Measurements from ENCODE around the gene TSBP1.

GRCh38 chr6:32397252-32397920, 25.7 kb upstream of the TSBP1 start:
- TF ChIP-seq CTCF (IDR thresholded peaks at IDR 0.05; ENCODE audit: insufficient read depth, low read length) (no peak), POLR2AphosphoS5 (IDR thresholded peaks at IDR 0.05; ENCODE audit: low read depth) (no peak), GABPA (IDR thresholded peaks at IDR 0.05; ENCODE audit: low read depth) (no peak)
